Mucosa of stomach (tissue), 1 donor: ENCODE measurements around the gene SCARF2.

Experiments
- H3K27me3 ChIP-seq: one replicate; pipeline ENCODE4 v1.7.0; 2013; ENCODE audit warnings: mild to moderate bottlenecking, low read length; ENCODE audit not compliant: control insufficient read depth, insufficient read depth
- H3K36me3 ChIP-seq: one replicate; pipeline ENCODE4 v1.7.0; 2013; ENCODE audit warnings: low read length; ENCODE audit not compliant: control insufficient read depth, insufficient read depth
- H3K4me1 ChIP-seq: one replicate; pipeline ENCODE4 v1.7.0; 2013; ENCODE audit warnings: mild to moderate bottlenecking, low read length; ENCODE audit not compliant: control insufficient read depth, insufficient read depth
- H3K4me3 ChIP-seq: one replicate; pipeline ENCODE4 v1.7.0; 2013; ENCODE audit warnings: low read length
- H3K9ac ChIP-seq: one replicate; pipeline ENCODE4 v1.7.0; 2013; ENCODE audit warnings: mild to moderate bottlenecking, low read length, moderate library complexity
- H3K9me3 ChIP-seq: one replicate; pipeline ENCODE4 v1.7.0; 2013; ENCODE audit warnings: mild to moderate bottlenecking, low read length, moderate library complexity; ENCODE audit not compliant: control insufficient read depth
- donor health status: Pancreatic carcinoma.

Gene SCARF2

DNA sequence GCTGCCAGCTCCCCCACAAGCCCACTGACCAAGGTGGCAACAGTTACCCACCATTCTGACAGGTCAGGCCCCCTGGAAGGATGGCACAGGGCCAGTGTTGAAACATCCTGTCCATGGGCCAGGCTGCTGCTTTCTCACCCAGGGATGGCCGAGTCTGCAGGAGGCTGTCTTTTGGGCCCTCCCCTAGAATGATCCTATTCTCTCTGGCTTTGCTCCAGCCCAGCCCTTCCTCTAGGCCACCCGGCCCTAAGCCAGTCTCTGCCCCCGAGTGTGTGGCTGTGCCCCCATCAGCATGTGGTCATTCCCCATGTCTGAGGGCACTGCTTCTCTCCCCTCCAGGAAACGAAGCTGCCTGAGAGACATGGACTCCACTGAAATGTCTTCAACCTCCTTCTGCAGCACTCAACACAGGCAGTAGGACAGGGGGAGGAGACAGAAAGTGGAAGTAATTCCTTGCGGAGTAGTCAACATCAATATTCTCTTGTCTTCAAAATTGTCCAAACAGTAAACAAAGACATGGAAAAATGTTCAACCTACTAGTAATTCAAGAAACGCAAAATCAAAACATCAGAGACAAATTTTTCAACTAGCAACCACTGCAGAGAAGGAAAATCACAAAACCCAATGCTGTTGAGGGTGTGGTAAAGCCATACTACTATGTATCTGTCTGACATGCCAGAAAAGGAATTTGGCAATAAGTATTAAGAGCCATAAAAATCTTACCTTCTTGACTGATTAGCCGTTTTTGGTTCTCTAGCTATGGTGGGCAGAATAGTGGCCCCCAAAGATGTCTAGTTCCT, 5.1 kb upstream of the SCARF2 start:
- Histone ChIP-seq H3K9me3 (no peaks in the 10 kb centered on the region), H3K9ac (no peak overlapping the region), H3K27me3 (peaks cover 12% of the 10 kb centered on the region), H3K4me1 (no peaks in the 10 kb centered on the region), H3K4me3 (no peak overlapping the region), H3K36me3 (no peaks in the 10 kb centered on the region)

DNA sequence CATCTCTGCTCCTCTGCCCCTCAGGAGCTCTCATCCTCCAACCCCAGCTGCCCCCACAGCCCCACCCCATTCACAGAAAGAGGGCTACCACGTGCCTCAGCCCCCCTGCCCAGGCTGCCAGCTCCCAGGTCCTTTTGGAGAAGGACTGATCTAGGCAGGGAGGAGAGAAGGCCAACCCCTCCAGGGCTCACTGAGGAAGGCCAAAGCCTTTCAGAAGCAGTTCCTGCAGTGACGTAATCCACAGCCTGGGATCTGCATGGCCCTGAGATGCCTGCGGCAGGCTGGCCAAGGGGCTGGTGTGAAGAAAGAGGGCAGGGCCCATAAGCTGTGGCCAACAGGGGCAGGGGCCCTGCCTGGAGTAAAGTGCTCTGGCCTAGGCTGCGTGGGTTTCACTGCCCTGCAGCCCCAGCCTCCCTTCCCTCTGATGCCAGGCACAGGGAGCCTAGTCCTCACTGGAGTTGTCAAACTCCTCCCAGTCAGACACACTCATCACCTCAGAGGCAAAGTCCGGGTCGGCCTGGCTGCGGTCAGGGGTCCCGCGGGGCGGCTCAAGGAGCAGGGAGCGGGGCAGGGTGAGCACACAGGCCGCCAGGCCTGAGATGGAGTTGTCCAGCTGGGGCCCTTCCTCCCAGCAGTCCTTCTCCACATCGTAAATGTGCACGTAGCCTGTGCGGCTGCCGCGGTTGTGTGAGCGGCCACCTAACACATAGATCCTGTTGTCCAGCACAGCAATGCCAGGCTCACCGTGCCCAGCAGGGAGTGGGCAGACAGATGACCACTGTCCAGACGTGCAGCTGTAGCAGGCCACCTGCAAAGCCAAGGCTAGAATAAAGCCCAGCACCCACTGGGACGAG, 4.2 kb upstream of the SCARF2 start:
- Histone ChIP-seq H3K9me3 (no peaks in the 10 kb centered on the region), H3K4me1 (peaks cover 5% of the 10 kb centered on the region), H3K36me3 (no peaks in the 10 kb centered on the region), H3K4me3 (no peak overlapping the region), H3K9ac (no peak overlapping the region), H3K27me3 (peaks cover 19% of the 10 kb centered on the region)

- H3K4me3 ChIP-seq: no peak overlapping the region
- H3K4me1 ChIP-seq: peaks cover 13% of the 10 kb centered on the region
- no peak overlapping the region for H3K9ac ChIP-seq
- no peaks in the 10 kb centered on the region for H3K9me3 ChIP-seq
- peaks cover 28% of the 10 kb centered on the region for H3K27me3 ChIP-seq
- no peaks in the 10 kb centered on the region for H3K36me3 ChIP-seq
Measured at GRCh38 chr22:20440637-20441591, 3.3 kb upstream of the SCARF2 start.

- Histone ChIP-seq H3K36me3 (no peaks in the 10 kb centered on the region), H3K4me1 (peaks cover 16% of the 10 kb centered on the region), H3K4me3 (no peak overlapping the region), H3K9me3 (no peaks in the 10 kb centered on the region), H3K27me3 (peaks cover 37% of the 10 kb centered on the region), H3K9ac (no peak overlapping the region)
Measured at GRCh38 chr22:20439928-20440575, 2.4 kb upstream of the SCARF2 start.

GRCh38 chr22:20439556-20439927, 1.9 kb upstream of the SCARF2 start:
- H3K4me1 ChIP-seq: peaks cover 16% of the 10 kb centered on the region

GRCh38 chr22:20438678-20439492, 1.3 kb upstream of the SCARF2 start:
- Histone ChIP-seq H3K9ac (peak overlapping the region; percentile 38), H3K36me3 (no peaks in the 10 kb centered on the region), H3K4me3 (no peak overlapping the region), H3K4me1 (peaks cover 16% of the 10 kb centered on the region), H3K27me3 (peaks cover 48% of the 10 kb centered on the region), H3K9me3 (no peaks in the 10 kb centered on the region)

More at GRCh38 chr22:20439556-20439927, 1.9 kb upstream of the SCARF2 start:
- Histone ChIP-seq H3K36me3 (no peaks in the 10 kb centered on the region), H3K4me3 (no peak overlapping the region), H3K9me3 (no peaks in the 10 kb centered on the region), H3K9ac (no peak overlapping the region), H3K27me3 (peaks cover 42% of the 10 kb centered on the region)

DNA sequence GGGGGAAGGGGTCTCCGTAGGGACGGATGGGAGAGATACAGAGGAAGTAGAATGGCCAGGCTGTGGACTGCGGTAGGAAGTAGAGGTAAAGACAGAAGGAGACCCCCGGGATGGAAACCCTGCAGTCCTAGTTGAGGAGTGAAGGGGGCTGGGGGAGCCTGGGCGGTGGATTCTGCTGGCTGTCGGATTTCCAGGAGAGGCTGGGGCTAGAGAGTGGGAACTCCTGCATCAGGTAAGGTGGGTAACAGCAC, 727 bp upstream of the SCARF2 start:
- Histone ChIP-seq H3K36me3 (no peaks in the 10 kb centered on the region), H3K27me3 (peaks cover 54% of the 10 kb centered on the region), H3K9ac (peak overlapping the region; percentile 38), H3K4me1 (peaks cover 16% of the 10 kb centered on the region), H3K4me3 (no peak overlapping the region), H3K9me3 (no peaks in the 10 kb centered on the region)

GRCh38 chr22:20436768-20437612, 635 bp downstream of the SCARF2 start:
- Histone ChIP-seq H3K4me3 (no peak overlapping the region), H3K36me3 (no peaks in the 10 kb centered on the region), H3K9ac (peak overlapping the region; percentile 39), H3K4me1 (peaks cover 16% of the 10 kb centered on the region), H3K27me3 (peaks cover 67% of the 10 kb centered on the region), H3K9me3 (no peaks in the 10 kb centered on the region)

DNA sequence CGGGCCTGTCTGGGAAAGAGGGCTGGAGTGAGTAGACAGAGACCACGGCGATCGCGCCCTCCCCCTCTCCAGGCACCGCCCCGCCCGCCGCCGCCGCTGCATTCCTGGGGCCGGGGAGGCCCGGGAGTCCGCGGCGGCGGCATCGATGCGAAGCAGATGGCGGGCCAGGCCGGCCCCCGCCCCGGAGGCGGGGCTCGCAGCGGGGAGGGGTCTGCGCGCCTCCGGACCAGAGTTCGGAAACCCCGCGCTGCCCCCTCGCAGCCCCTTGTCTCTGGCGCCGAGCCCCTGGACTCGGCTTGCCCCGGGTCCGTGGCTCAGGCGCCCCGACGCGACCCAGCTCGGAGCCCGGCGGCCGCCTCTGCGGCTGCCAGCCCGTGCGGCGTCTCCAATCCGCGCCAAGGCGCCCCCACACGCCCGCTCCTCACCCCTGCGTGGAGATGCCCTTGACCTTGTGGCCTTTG, 1.3 kb downstream of the SCARF2 start:
- peaks cover 74% of the 10 kb centered on the region for H3K27me3 ChIP-seq
- no peaks in the 10 kb centered on the region for H3K9me3 ChIP-seq
- peaks cover 18% of the 10 kb centered on the region for H3K4me1 ChIP-seq
- no peak overlapping the region for H3K9ac ChIP-seq
- no peak overlapping the region for H3K4me3 ChIP-seq
- H3K36me3 ChIP-seq: no peaks in the 10 kb centered on the region
